Liver (tissue), 3 donors: ENCODE measurements around the gene INHBB.

Experiments
- EGR1 ChIP-seq, 2 donors: IDR thresholded peaks; 2 replicates each; pipeline ENCODE4 v1.6.1; 2016 to 2018; ENCODE audit warnings: antibody characterized with exemption in 2 of 2, low read depth in 2 of 2
- FOXA1 ChIP-seq: IDR thresholded peaks from 2 replicates; pipeline ENCODE4 v1.6.1; 2016; ENCODE audit warnings: antibody characterized with exemption
- GABPA ChIP-seq, 2 donors: IDR thresholded peaks in 1 of 2; conservative IDR thresholded peaks in 1 of 2; 2 replicates each; pipeline ENCODE4 v1.6.1; 2016; ENCODE audit warnings: antibody characterized with exemption in 2 of 2, mild to moderate bottlenecking in 1 of 2, moderate library complexity in 1 of 2
- SP1 ChIP-seq: IDR thresholded peaks from 2 replicates; pipeline ENCODE4 v1.6.1; 2018; ENCODE audit warnings: antibody characterized with exemption, mild to moderate bottlenecking
- TAF1 ChIP-seq: conservative IDR thresholded peaks from 2 replicates; pipeline ENCODE4 v1.6.1; 2016; ENCODE audit warnings: antibody characterized with exemption, mild to moderate bottlenecking
- YY1 ChIP-seq: IDR thresholded peaks from 2 replicates; pipeline ENCODE4 v1.6.1; 2016; ENCODE audit warnings: antibody characterized with exemption, mild to moderate bottlenecking
- TF ChIP-seq, protein P1 (sequence below): fragments of 150-350 bp; IDR thresholded peaks from 2 replicates; pipeline ENCODE4 v1.5.1; 2017; ENCODE audit warnings: improper control_type of control experiment, low read depth, low read length; ENCODE audit not compliant: missing input control
- TF ChIP-seq, protein P2 (sequence below): IDR thresholded peaks from 2 replicates; pipeline ENCODE4 v1.6.1; 2016; ENCODE audit warnings: antibody characterized with exemption
- donor health status: healthy.
- donor health status: healthy.

DNA sequence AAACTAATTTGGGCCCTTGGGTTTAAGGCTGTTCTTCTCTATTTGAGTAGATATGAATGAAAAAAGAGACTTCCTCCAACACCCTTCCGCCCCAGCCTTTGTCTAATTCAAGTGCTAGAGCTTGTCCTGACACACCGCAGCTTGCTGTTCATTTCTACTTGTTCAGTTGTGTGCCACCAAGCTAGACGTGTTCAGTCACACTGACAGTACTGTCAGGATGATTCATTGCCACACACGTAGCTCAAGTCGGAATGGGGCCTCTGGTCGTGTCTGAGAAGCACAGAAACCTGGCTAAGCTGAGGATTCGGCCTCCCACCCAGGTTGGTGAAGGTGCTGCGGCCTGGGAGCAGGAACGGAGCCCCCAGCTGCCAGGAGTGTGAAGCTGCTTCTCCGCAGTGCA lies 45.6 kb upstream of the INHBB start:
- TF ChIP-seq YY1 (no peak), GABPA (IDR thresholded peaks at IDR 0.05 in 1 of 2, conservative IDR thresholded peaks at IDR 0.05 in 1 of 2) (no peak), EGR1 (IDR thresholded peaks at IDR 0.05; ENCODE audit: low read depth in 2 of 2) (no peak), TAF1 (no peak), FOXA1 (no peak), SP1 (no peak)
- TF ChIP-seq, protein P1, sequence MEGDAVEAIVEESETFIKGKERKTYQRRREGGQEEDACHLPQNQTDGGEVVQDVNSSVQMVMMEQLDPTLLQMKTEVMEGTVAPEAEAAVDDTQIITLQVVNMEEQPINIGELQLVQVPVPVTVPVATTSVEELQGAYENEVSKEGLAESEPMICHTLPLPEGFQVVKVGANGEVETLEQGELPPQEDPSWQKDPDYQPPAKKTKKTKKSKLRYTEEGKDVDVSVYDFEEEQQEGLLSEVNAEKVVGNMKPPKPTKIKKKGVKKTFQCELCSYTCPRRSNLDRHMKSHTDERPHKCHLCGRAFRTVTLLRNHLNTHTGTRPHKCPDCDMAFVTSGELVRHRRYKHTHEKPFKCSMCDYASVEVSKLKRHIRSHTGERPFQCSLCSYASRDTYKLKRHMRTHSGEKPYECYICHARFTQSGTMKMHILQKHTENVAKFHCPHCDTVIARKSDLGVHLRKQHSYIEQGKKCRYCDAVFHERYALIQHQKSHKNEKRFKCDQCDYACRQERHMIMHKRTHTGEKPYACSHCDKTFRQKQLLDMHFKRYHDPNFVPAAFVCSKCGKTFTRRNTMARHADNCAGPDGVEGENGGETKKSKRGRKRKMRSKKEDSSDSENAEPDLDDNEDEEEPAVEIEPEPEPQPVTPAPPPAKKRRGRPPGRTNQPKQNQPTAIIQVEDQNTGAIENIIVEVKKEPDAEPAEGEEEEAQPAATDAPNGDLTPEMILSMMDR: no peak
- TF ChIP-seq, protein P2, sequence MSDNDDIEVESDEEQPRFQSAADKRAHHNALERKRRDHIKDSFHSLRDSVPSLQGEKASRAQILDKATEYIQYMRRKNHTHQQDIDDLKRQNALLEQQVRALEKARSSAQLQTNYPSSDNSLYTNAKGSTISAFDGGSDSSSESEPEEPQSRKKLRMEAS: no peak
